Rectal smooth muscle tissue (tissue), 1 donor: ENCODE data around the gene MAPKAPK3.

Source experiments
- H3K27ac ChIP-seq: one replicate; pipeline ENCODE4 v1.7.0; 2013; ENCODE audit warnings: low read depth, low read length, inconsistent platforms
- H3K27me3 ChIP-seq: one replicate; pipeline ENCODE4 v1.7.0; 2013; ENCODE audit warnings: low read length; ENCODE audit not compliant: control insufficient read depth, insufficient read depth
- H3K36me3 ChIP-seq: one replicate; pipeline ENCODE4 v1.7.0; 2013; ENCODE audit warnings: low read length; ENCODE audit not compliant: control insufficient read depth, insufficient read depth
- H3K4me1 ChIP-seq: one replicate; pipeline ENCODE4 v1.7.0; 2013; ENCODE audit warnings: low read length; ENCODE audit not compliant: control insufficient read depth, insufficient read depth
- H3K4me3 ChIP-seq: one replicate; pipeline ENCODE4 v1.7.0; 2013; ENCODE audit warnings: low read length
- H3K9ac ChIP-seq: one replicate; pipeline ENCODE4 v1.7.0; 2013; ENCODE audit warnings: low read length

MAPKAPK3 gene

DNA sequence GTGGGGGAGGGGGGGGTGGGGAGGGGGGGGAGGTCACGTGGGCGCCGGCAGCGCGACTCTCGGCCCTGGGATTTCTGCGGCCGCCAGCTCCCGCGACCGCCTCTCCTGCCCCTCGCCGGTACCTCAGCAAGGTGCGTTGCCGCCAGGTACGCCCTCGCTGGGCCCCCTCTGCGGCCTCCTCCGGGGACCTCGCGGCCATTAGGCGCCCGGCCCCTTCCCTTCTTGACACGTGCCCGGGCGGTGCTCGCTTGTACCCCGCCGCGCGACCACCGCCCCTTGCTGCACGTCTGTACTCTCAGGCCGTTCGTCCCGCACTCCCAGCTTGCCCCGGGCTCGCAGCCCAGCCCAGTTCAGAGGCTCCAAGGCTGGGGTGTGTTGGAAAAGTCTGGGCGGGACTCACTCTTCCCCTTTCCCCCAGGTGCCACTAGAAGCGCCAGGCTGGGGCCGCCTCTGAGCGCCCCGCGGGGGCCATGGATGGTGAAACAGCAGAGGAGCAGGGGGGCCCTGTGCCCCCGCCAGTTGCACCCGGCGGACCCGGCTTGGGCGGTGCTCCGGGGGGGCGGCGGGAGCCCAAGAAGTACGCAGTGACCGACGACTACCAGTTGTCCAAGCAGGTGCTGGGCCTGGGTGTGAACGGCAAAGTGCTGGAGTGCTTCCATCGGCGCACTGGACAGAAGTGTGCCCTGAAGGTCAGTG is at the start of gene MAPKAPK3:
Gene MAPKAPK3, plus strand, starts transcription at position 56 of the 696 bp plus-strand sequence. Its CDS starts 415 bp downstream, at position 471.
- peak within 1 kb of the TSS; percentile 80 for H3K9ac ChIP-seq
- peak within 1 kb of the TSS; percentile 74 for H3K27ac ChIP-seq
- no peaks in the 10 kb centered on the region for H3K36me3 ChIP-seq
- peak within 1 kb of the TSS; percentile 85 for H3K4me3 ChIP-seq
- peaks cover 5% of the 10 kb centered on the region for H3K4me1 ChIP-seq
- no peaks in the 10 kb centered on the region for H3K27me3 ChIP-seq

DNA sequence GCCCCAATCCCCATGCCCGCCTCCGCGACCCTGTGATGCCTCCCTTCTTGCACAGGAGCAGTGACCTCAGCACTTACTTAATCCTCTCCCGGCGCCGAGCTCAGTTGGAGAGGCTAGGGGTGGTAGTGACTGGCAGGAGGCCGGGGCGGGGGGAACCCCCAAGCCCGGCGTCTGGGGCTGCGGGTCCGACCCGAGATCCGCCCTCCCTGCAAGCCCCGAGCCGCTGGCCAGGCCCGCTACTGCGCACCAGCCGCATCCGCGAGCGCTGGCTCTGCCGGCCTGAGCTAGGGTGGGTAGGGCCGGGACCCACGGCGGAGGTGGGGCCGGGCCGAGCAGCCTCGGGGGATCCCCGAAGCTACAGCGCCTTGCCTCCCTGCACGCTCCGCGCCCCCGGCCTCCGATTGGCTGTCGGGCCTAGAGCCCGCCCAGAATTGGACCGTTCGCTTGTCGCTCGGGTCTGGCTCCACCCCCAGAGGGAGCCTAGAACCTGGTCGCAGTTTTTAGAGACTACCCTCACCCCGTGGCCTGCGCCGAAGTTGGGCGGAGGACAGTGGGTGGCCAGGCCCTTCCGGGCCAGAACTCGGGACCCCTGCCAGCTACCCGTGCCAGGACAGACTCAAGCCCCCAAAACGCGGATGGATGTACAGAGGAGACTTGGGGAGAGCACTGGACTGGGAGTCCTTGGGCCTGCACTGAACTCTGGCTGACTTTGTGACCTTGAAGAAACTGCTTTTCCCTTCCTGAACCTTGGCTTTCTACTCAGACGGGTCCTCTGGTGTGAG is 49.4 kb upstream of the MAPKAPK3 start, which contains the start of gene C3orf18:
Gene C3orf18, minus strand, starts transcription at position 362 of the 782 bp plus-strand sequence. CDS start 2,048 bp downstream, outside the sequence.
- H3K36me3 ChIP-seq = peaks cover 2% of the 10 kb centered on the region
- peak within 1 kb of the TSS; percentile 82 for H3K27ac ChIP-seq
- H3K27me3 ChIP-seq = no peaks in the 10 kb centered on the region
- H3K4me1 ChIP-seq = peaks cover 10% of the 10 kb centered on the region
- peak within 1 kb of the TSS; percentile 81 for H3K4me3 ChIP-seq
- H3K9ac ChIP-seq = peak within 1 kb of the TSS; percentile 61

DNA sequence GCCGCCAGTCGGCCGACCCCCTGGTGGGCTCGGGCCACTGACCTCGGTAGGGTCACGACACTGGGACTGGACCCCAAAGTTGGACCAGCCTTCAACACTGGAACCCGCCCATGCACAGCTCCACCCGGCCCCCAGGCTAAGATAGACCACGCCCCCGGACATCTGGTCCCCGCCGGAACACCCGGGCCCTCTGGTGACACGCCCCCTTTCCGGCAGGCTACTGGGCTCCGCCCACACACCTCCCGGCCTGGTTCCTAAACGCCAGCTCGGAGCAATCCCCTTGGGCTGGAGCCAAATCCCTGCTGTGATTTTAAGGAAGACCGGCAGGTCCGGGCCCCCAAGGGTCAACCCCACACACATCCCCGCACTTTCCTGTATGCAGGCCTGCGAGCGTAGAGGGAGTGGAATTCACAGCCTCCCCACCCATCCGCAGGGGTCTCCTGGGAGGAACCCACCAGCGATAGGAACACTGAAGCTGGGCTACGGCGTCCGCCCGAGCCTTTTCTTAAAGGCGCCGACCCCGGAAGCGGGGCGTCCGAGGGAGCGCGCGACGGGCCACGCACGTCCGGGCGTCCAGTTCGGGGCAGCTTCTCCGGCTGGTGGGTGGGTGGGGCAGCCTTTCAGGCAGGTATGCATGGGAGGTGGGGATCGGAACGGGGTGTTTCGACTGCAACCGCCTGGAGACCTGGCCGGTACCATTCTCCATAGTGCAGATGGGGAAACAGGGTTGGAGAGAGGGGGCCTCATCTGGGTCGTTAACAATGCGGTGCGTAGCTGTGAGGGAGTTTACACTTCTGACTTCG is 47.8 kb upstream of the MAPKAPK3 start, which contains the start of gene HEMK1:
Gene HEMK1, plus strand, starts transcription at position 576 of the 803 bp plus-strand sequence. CDS start 1,583 bp downstream, outside the sequence.
- H3K4me1 ChIP-seq = peaks cover 10% of the 10 kb centered on the region
- peak within 1 kb of the TSS; percentile 79 for H3K4me3 ChIP-seq
- no peaks in the 10 kb centered on the region for H3K27me3 ChIP-seq
- H3K9ac ChIP-seq = peak within 1 kb of the TSS; percentile 91
- H3K36me3 ChIP-seq = peaks cover 2% of the 10 kb centered on the region
- H3K27ac ChIP-seq = peak within 1 kb of the TSS; percentile 82

- Histone ChIP-seq H3K4me1 (peaks cover 10% of the 10 kb centered on the region), H3K27ac (no peak overlapping the region), H3K27me3 (no peaks in the 10 kb centered on the region), H3K4me3 (no peak overlapping the region), H3K9ac (no peak overlapping the region), H3K36me3 (peaks cover 5% of the 10 kb centered on the region)
These were observed 46.3 kb upstream of the MAPKAPK3 start for GRCh38 chr3:50570508-50571279.

DNA sequence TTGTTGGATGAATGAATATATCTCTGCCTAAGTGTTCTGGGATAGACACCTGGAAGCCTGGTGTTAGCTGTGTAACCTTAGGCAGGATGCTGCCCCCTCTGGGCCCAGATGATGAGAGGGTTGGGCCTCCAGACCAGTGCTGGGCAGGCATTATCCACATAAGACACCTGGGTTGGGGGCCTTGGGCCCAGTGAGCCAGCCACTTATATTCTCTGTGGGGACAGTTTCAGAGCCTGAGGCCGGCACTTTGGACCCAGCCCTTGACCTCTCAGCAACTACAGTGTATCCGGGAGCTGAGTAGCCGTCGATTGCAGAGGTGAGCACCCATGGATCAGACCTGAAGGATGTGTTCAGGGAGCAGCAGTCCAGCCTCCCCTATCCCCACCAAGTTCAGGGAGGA is 45.5 kb upstream of the MAPKAPK3 start:
- Histone ChIP-seq H3K36me3 (peaks cover 5% of the 10 kb centered on the region), H3K9ac (no peak overlapping the region), H3K4me3 (no peak overlapping the region), H3K27me3 (no peaks in the 10 kb centered on the region), H3K4me1 (peaks cover 10% of the 10 kb centered on the region), H3K27ac (no peak overlapping the region)

GRCh38 chr3:50572158-50572557 is 44.8 kb upstream of the MAPKAPK3 start:
- no peak overlapping the region for H3K9ac ChIP-seq
- peaks cover 5% of the 10 kb centered on the region for H3K4me1 ChIP-seq
- peak overlapping the region; percentile 7 for H3K27ac ChIP-seq

GRCh38 chr3:50572801-50573371 is 44.1 kb upstream of the MAPKAPK3 start:
- Histone ChIP-seq H3K4me3 (no peak overlapping the region), H3K9ac (no peak overlapping the region), H3K27ac (no peak overlapping the region), H3K4me1 (peaks cover 3% of the 10 kb centered on the region), H3K36me3 (peaks cover 5% of the 10 kb centered on the region), H3K27me3 (no peaks in the 10 kb centered on the region)

More at GRCh38 chr3:50572158-50572557, 44.8 kb upstream of the MAPKAPK3 start:
- Histone ChIP-seq H3K36me3 (peaks cover 5% of the 10 kb centered on the region), H3K4me3 (no peak overlapping the region), H3K27me3 (no peaks in the 10 kb centered on the region)

DNA sequence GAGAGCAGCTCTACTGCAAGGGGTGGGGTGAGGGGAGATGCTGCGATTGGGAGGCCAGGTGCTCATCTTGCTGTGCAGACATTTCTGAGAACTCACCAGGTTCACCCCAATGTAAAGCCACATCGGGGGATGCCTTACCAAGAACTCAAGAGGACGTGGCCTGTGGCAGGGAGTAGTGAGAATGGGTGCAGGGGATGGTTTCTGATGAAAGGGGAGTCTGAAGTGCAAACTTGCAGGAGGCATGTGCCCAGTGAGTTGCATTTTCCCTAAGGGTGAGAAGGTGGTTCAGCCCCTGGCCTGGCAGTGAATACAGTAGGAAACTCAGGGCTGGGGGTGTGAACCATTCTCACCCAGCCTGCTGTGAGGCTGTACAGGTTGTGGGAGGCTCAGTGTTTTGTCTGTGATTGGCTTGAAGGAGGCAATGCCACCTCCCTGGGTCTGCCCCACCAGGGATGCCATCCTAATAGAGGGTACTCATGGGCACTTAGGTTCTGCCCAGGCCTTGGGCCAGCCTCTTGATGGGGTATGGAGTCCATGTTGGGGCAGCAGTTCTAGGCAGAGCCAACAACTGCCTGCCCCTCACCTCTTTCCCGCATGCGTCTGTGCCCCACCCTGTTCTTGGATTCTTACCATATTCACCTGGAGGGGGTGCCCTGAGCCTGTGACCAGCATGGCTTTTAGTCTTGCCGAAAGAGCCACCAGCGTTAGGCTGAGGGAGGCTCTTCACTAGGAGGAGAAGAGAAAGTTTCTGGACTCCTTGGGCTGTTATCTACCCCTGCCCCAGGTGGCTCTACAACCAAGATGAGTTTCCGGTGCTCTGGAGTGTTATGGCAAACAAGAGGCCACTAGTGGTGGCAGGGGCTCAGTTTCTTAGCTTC is 43.1 kb upstream of the MAPKAPK3 start:
- H3K27me3 ChIP-seq = no peaks in the 10 kb centered on the region
- H3K4me1 ChIP-seq = no peaks in the 10 kb centered on the region
- peaks cover 9% of the 10 kb centered on the region for H3K36me3 ChIP-seq
- H3K27ac ChIP-seq = no peak overlapping the region
- H3K4me3 ChIP-seq = no peak overlapping the region
- H3K9ac ChIP-seq = no peak overlapping the region

- Histone ChIP-seq H3K4me1 (no peaks in the 10 kb centered on the region), H3K36me3 (peaks cover 9% of the 10 kb centered on the region), H3K9ac (no peak overlapping the region), H3K27me3 (no peaks in the 10 kb centered on the region), H3K4me3 (no peak overlapping the region), H3K27ac (no peak overlapping the region)
These were observed 42.5 kb upstream of the MAPKAPK3 start for GRCh38 chr3:50574444-50574831.

DNA sequence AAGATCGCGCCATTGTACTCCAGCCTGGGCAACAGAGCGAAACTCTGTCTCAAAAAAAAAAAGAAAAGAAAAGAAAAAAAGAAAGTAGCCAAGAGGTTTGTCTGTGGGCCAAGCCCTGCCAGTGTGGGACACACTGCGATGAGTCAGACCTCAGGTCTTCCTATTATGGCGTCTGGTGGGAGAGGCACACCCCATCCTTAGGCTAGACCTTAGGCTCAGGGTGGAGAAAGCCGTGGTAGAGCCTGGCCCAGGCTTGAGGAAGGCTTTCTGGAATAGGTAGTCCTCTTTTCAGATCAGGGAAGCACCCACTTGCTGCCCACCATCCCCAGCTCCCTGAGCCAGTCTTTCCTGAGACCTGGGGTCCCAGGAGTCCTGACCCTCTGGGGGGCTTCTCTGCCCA is 41.6 kb upstream of the MAPKAPK3 start:
- Histone ChIP-seq H3K36me3 (peaks cover 15% of the 10 kb centered on the region), H3K4me1 (no peaks in the 10 kb centered on the region), H3K27ac (no peak overlapping the region), H3K4me3 (no peak overlapping the region), H3K27me3 (no peaks in the 10 kb centered on the region), H3K9ac (no peak overlapping the region)

DNA sequence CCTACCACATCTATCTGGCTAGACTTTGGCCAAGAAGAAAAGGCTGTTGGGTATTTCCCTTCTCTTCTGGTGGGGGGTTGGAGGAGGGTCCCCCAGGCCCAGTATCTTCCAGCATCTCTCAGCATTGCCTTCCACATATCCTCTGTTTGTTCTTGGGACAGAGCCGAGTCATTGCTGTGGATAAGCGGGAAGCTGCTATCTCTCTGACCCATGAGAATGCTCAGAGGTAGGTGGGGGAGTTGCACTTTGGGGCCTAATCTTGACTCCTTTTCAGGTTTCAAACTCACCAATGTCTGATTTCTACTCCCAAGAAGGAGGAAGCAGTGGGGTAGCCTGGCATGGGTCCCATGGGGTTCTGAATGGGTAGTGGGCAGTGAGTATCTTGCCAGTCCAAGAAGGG is 39.6 kb upstream of the MAPKAPK3 start:
- Histone ChIP-seq H3K4me3 (no peak overlapping the region), H3K27me3 (no peaks in the 10 kb centered on the region), H3K36me3 (peaks cover 15% of the 10 kb centered on the region), H3K9ac (no peak overlapping the region), H3K27ac (no peak overlapping the region), H3K4me1 (no peaks in the 10 kb centered on the region)
